DND-41 (cell line): Measurements from ENCODE around the gene LSM8.

Experiments
- ATAC-seq: fragments of 200-7000 bp; cut with Tn5 transposase; 3 replicates; pipeline ENCODE4 v1.9.1; 2021; ENCODE audit warnings: low read depth; ENCODE audit not compliant: insufficient read depth
- DNase-seq: peaks from one replicate; pipeline ENCODE4 v3.0.0-alpha.2; 2020
- H2AFZ ChIP-seq: 2 replicates; pipeline ENCODE4 v1.6.0; 2012; ENCODE audit warnings: low read depth, low read length
- H3K27ac ChIP-seq: 2 replicates; pipeline ENCODE4 v1.5.1; 2012; ENCODE audit warnings: low read length, inconsistent platforms
- H3K27me3 ChIP-seq: fragments of 200-600 bp; sonication (generic); 2 replicates; pipeline ENCODE4 v1.6.0; 2012; ENCODE audit warnings: low read length, mild to moderate bottlenecking, inconsistent platforms; ENCODE audit not compliant: insufficient read depth, poor library complexity
- H3K36me3 ChIP-seq: 2 replicates; pipeline ENCODE4 v1.5.1; 2012; ENCODE audit warnings: low read length, inconsistent platforms; ENCODE audit not compliant: insufficient read depth
- H3K4me1 ChIP-seq: 2 replicates; pipeline ENCODE4 v1.5.1; 2012; ENCODE audit warnings: mild to moderate bottlenecking, low read length; ENCODE audit not compliant: insufficient read depth
- H3K4me2 ChIP-seq: 2 replicates; pipeline ENCODE4 v1.6.0; 2012; ENCODE audit warnings: mild to moderate bottlenecking, moderate library complexity, low read length, inconsistent platforms; ENCODE audit not compliant: insufficient read depth
- H3K4me3 ChIP-seq, 2 experiments: fragments of 200-600 bp in 1 of 2; shearing (Covaris generic) in 1 of 2; 2 replicates each; pipeline ENCODE4 v1.5.1; 2012 to 2016; ENCODE audit warnings: inconsistent platforms in 2 of 2, low read length in 2 of 2, mild to moderate bottlenecking in 2 of 2, low read depth in 1 of 2, moderate library complexity in 1 of 2
- H3K79me2 ChIP-seq: 2 replicates; pipeline ENCODE4 v1.6.0; 2012; ENCODE audit warnings: low read length, inconsistent platforms; ENCODE audit not compliant: insufficient read depth
- H3K9ac ChIP-seq: 2 replicates; pipeline ENCODE4 v1.6.0; 2012; ENCODE audit warnings: low read depth, mild to moderate bottlenecking, inconsistent platforms, low read length, moderate library complexity
- H3K9me3 ChIP-seq: 2 replicates; pipeline ENCODE4 v1.5.1; 2012; ENCODE audit warnings: low read length, moderate library complexity, mild to moderate bottlenecking, inconsistent platforms; ENCODE audit not compliant: insufficient read depth, severe bottlenecking
- H4K20me1 ChIP-seq: 2 replicates; pipeline ENCODE4 v1.6.0; 2012; ENCODE audit warnings: low read length; ENCODE audit not compliant: insufficient read depth
- CTCF ChIP-seq: IDR thresholded peaks from 2 replicates; pipeline ENCODE4 v1.5.1; 2012; ENCODE audit warnings: borderline replicate concordance, low read length, moderate library complexity, mild to moderate bottlenecking; ENCODE audit not compliant: poor library complexity, severe bottlenecking; ENCODE audit errors: extremely low read depth
- EZH2 ChIP-seq: IDR thresholded peaks from 3 replicates; pipeline ENCODE4 v1.6.1; 2012; ENCODE audit warnings: borderline replicate concordance, low read depth, mild to moderate bottlenecking, moderate library complexity, low read length, inconsistent platforms; ENCODE audit not compliant: severe bottlenecking

Gene LSM8

GRCh38 chr7:118152654-118153053 lies 31.3 kb upstream of the LSM8 start:
- Histone ChIP-seq H3K4me3 (no peak overlapping the region), H3K4me2 (no peak overlapping the region), H3K36me3 (no peaks in the 10 kb centered on the region), H2AFZ (no peak overlapping the region), H4K20me1 (no peaks in the 10 kb centered on the region), H3K27ac (no peak overlapping the region), H3K4me1 (no peaks in the 10 kb centered on the region), H3K79me2 (no peaks in the 10 kb centered on the region), H3K9me3 (no peaks in the 10 kb centered on the region), H3K27me3 (peaks cover 8% of the 10 kb centered on the region), H3K9ac (no peak overlapping the region)
- no peak for TF ChIP-seq CTCF
- no peak for TF ChIP-seq EZH2
- DNase-seq (no peak), ATAC-seq (no peak)

GRCh38 chr7:118153551-118154177 lies 30.3 kb upstream of the LSM8 start:
- Histone ChIP-seq H3K4me2 (no peak overlapping the region), H3K36me3 (no peaks in the 10 kb centered on the region), H3K4me1 (no peaks in the 10 kb centered on the region), H3K4me3 (no peak overlapping the region), H3K27me3 (peaks cover 8% of the 10 kb centered on the region), H2AFZ (no peak overlapping the region), H4K20me1 (no peaks in the 10 kb centered on the region), H3K9me3 (peaks cover 7% of the 10 kb centered on the region), H3K27ac (no peak overlapping the region), H3K79me2 (no peaks in the 10 kb centered on the region), H3K9ac (no peak overlapping the region)
- peak; percentile 60 for TF ChIP-seq CTCF
- no peak for TF ChIP-seq EZH2
- ATAC-seq (no peak), DNase-seq (no peak)

GRCh38 chr7:118158766-118159165 lies 25.2 kb upstream of the LSM8 start:
- Histone ChIP-seq H2AFZ (no peak overlapping the region), H3K9me3 (peaks cover 13% of the 10 kb centered on the region), H3K4me3 (no peak overlapping the region), H3K4me2 (no peak overlapping the region), H3K36me3 (no peaks in the 10 kb centered on the region), H3K9ac (no peak overlapping the region), H3K4me1 (no peaks in the 10 kb centered on the region), H3K79me2 (no peaks in the 10 kb centered on the region), H3K27me3 (no peaks in the 10 kb centered on the region), H3K27ac (no peak overlapping the region), H4K20me1 (no peaks in the 10 kb centered on the region)
- ATAC-seq (no peak), DNase-seq (no peak)
- TF ChIP-seq CTCF, result no peak
- TF ChIP-seq EZH2, result no peak
